Erythroblast (primary cell): Measurements from ENCODE around the gene FCER1G.
A peak's percentile ranks its signal among the peaks of the same experiment; 100 is the strongest.

Source experiments
- DNase-seq, 2 experiments: peaks; one replicate each; lab custom pipeline; 2025; lab: John Stamatoyannopoulos, UW
- GATA1 ChIP-seq: IDR thresholded peaks from 2 replicates; pipeline ENCODE4 v1.6.1; 2011; ENCODE audit warnings: low read depth, mild to moderate bottlenecking, control low read depth, low read length, moderate library complexity
- POLR2A ChIP-seq: IDR thresholded peaks from 2 replicates; pipeline ENCODE4 v1.6.1; 2011; ENCODE audit warnings: mild to moderate bottlenecking, low read length

FCER1G gene

GRCh38 chr1:161201836-161202712 is 13.0 kb upstream of the FCER1G start, which contains the start of gene NDUFS2:
TSS of gene NDUFS2 (plus strand) at chr1:161202367. CDS start at chr1:161202386, 19 bp downstream.
- DNase-seq: peak; percentile 99
- peak; percentile 95 for TF ChIP-seq POLR2A
- no peak for TF ChIP-seq GATA1

GRCh38 chr1:161206411-161207140 is 8.5 kb upstream of the FCER1G start:
- no peak for DNase-seq

GRCh38 chr1:161207173-161207572 is 7.9 kb upstream of the FCER1G start:
- TF ChIP-seq GATA1: no peak
- no peak for TF ChIP-seq POLR2A
- no peak for DNase-seq

More at GRCh38 chr1:161206411-161207140, 8.5 kb upstream of the FCER1G start:
- TF ChIP-seq GATA1 (no peak), POLR2A (no peak)

GRCh38 chr1:161209790-161210409 is 5.2 kb upstream of the FCER1G start:
- TF ChIP-seq GATA1: no peak
- no peak for TF ChIP-seq POLR2A
- peak; percentile 76 to 82 for DNase-seq

GRCh38 chr1:161214369-161214768 is 726 bp upstream of the FCER1G start:
- DNase-seq: no peak
- TF ChIP-seq GATA1: no peak
- no peak for TF ChIP-seq POLR2A

GRCh38 chr1:161216945-161217712 is 2.0 kb downstream of the FCER1G start:
- TF ChIP-seq GATA1: no peak
- no peak for TF ChIP-seq POLR2A
- no peak for DNase-seq

- DNase-seq: no peak
- TF ChIP-seq GATA1 (no peak), POLR2A (no peak)
Observed at GRCh38 chr1:161217831-161218230, 2.7 kb downstream of the FCER1G start.

GRCh38 chr1:161218301-161219077 is 3.4 kb downstream of the FCER1G start:
- TF ChIP-seq POLR2A: no peak
- TF ChIP-seq GATA1: no peak
- DNase-seq: no peak

- no peak for DNase-seq
- TF ChIP-seq POLR2A (no peak), GATA1 (no peak)
Observed at GRCh38 chr1:161219078-161219892, 4.2 kb downstream of the FCER1G start.

GRCh38 chr1:161220002-161220401 is 4.9 kb downstream of the FCER1G start:
- TF ChIP-seq POLR2A: no peak
- DNase-seq: no peak

- TF ChIP-seq POLR2A (no peak), GATA1 (no peak)
- no peak for DNase-seq
Observed at GRCh38 chr1:161222175-161223019, 7.3 kb downstream of the FCER1G start.
